Naive thymus-derived CD8-positive, alpha-beta T cell (primary cell): ENCODE results near the gene TIRAP. TPM values are rescaled to one million over a fixed set of nuclear protein-coding genes. Genes with fewer than 3 reads are reported as not detected.

ENCODE experiments used
- ATAC-seq, 2 donors: fragments of 150-1000 bp; cut with Tn5 transposase in 1 of 2; sonication (Bioruptor Pico), chemical (Tn5 transposase) in 1 of 2; 1 replicate in 1 of 2; 2 replicates in 1 of 2; pipeline ENCODE4 v1.10.0; 2021; ENCODE audit warnings: mild to moderate bottlenecking in 2 of 2, moderate library complexity in 2 of 2
- POLR2A ChIA-PET: fragments of 350-600 bp; sonication (Branson Sonifier 250); formaldehyde crosslinking; loops from one replicate; lab custom pipeline; 2021; ENCODE audit warnings: antibody characterized with exemption; lab: Charles Lee
- DNase-seq, 10 donors: peaks; one replicate each; pipeline versions ENCODE4 v3.0.0 to v3.0.0-alpha.2; 2020 to 2022
- H3K27ac Mint-ChIP-seq, 10 donors: one replicate each; pipeline ENCODE4 v1.8.0; 2020 to 2022; ENCODE audit warnings: mild to moderate bottlenecking in 10 of 10, mixed read lengths in 10 of 10, moderate library complexity in 4 of 10, inconsistent platforms in 1 of 10
- H3K27me3 Mint-ChIP-seq, 5 donors: one replicate each; pipeline ENCODE4 v1.8.0; 2021 to 2022; ENCODE audit warnings: mixed read lengths in 5 of 5
- H3K36me3 Mint-ChIP-seq, 3 donors: one replicate each; pipeline ENCODE4 v1.8.0; 2020 to 2022; ENCODE audit warnings: mixed read lengths in 3 of 3, mild to moderate bottlenecking in 2 of 3, inconsistent platforms in 1 of 3
- H3K4me1 Mint-ChIP-seq, 4 donors: one replicate each; pipeline ENCODE4 v1.8.0; 2021 to 2022; ENCODE audit warnings: mixed read lengths in 4 of 4
- H3K4me3 Mint-ChIP-seq, 10 donors: one replicate each; pipeline ENCODE4 v1.8.0; 2020 to 2022; ENCODE audit warnings: mild to moderate bottlenecking in 10 of 10, mixed read lengths in 10 of 10, moderate library complexity in 6 of 10, inconsistent platforms in 1 of 10
- H3K9me3 Mint-ChIP-seq, 9 donors: one replicate each; pipeline ENCODE4 v1.8.0; 2020 to 2022; ENCODE audit warnings: mixed read lengths in 9 of 9, mild to moderate bottlenecking in 3 of 9, inconsistent platforms in 1 of 9, moderate library complexity in 1 of 9
- polyA plus RNA-seq, 3 donors: library from polyadenylated mRNA; unstranded; fragments of 300-500 nt; fragmentation: Illumina TruSeq; gene quantifications; one replicate each; pipeline ENCODE4 v1.2.3, GENCODE V29; 2021
- total RNA-seq, 8 experiments: library from RNA in 2 of 8; stranded (reverse) in 2 of 8; gene quantifications; one replicate each; pipeline ENCODE4 v1.2.3 and lab custom pipeline; 2021 to 2026

Gene TIRAP
- total and polyA plus RNA-seq, 5 experiments from 2014 or later, result 7.4 to 22.1 (median 11.6) TPM

GRCh38 chr11:126267650-126268049 lies 15.2 kb upstream of the TIRAP start:
- POLR2A ChIA-PET, result interaction anchor here (1.0 to 6.6 kb wide), 5 partner anchors 9 to 56 kb away, joined by 4 to 91 read pairs (median 9); partner anchors contain the start of genes DCPS, FAM118B, RPUSD4 and TIRAP

GRCh38 chr11:126268361-126268707 lies 14.6 kb upstream of the TIRAP start:
- Mint-ChIP-seq H3K27ac (peak overlapping the region; percentile 95 to 99 (median 98)), H3K4me1 (peaks cover 24 to 49% (median 42%) of the 10 kb centered on the region in 4 donors), H3K4me3 (peak overlapping the region; percentile 95 to 98 (median 97)), H3K9me3 (no peaks in the 10 kb centered on the region), H3K36me3 (peaks cover 0 to 52% (median 18%) of the 10 kb centered on the region in 3 donors), H3K27me3 (peaks cover 0 to 1% (median 0%) of the 10 kb centered on the region in 5 donors)
- ATAC-seq (no peak), DNase-seq (no peak)
- POLR2A ChIA-PET, result interaction anchor here (0.5 to 6.6 kb wide), 12 partner anchors 10 to 643 kb away, joined by 3 to 91 read pairs (median 5); partner anchors contain the start of genes CHEK1, DCPS, FAM118B and HYLS1

More at GRCh38 chr11:126267650-126268049, 15.2 kb upstream of the TIRAP start:
- peaks cover 24 to 49% (median 42%) of the 10 kb centered on the region in 4 donors for H3K4me1 Mint-ChIP-seq
- no peak for ATAC-seq
- peak overlapping the region; percentile 95 to 98 (median 97) for H3K4me3 Mint-ChIP-seq
- no peaks in the 10 kb centered on the region for H3K9me3 Mint-ChIP-seq
- H3K36me3 Mint-ChIP-seq, result peaks cover 0 to 54% (median 18%) of the 10 kb centered on the region in 3 donors
- no peak for DNase-seq
- peaks cover 0 to 1% (median 0%) of the 10 kb centered on the region in 5 donors for H3K27me3 Mint-ChIP-seq
- H3K27ac Mint-ChIP-seq, result peak overlapping the region; percentile 95 to 99 (median 98)

DNA sequence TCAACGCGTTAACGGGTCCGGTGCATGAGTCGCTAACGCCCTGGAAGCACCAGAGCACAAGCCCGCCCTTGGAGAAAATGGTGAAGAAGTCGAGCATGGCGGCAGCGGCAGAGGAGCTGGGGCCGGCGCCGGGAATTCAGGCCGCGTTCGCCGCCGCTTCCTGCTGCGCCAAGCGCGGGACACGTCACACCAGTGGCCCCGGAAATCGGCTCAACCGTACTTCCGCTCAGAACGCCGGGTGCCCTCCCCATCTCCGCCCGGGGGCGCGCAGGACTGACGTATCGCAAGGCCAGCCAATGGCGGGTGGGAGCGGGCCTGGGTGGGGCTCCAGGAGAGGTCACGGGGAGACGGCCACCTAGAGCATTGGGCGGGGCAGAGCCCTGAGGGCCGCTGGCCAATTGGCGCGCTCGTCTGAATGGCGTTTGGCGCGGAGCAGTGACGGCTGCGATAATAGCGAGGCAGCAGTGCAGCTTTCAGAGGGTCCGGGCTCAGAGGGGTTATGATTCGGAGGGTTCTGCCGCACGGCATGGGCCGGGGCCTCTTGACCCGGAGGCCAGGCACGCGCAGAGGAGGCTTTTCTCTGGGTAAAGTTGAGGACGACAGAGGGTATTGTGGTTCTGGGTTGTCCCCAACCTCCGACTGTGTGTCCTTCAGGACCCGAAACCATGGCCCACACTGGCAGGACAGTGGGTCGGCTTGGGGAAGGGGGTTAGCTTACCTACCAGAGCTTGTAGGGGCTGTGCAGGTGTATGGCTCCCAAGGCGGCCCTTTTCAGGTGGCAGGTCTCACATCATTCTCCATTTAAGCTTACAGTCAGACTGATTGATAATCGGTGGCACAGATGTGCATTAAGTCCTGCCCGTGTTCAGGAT lies 13.9 kb upstream of the TIRAP start, which contains the start of the genes FOXRED1 and SRPRA:
TSS of gene FOXRED1 (plus strand) at position 447 of the 872 bp plus-strand sequence. CDS start at position 500, 53 bp downstream.
TSS of gene SRPRA (minus strand) at position 188 of the 872 bp plus-strand sequence. CDS start at position 97, 91 bp downstream.
- POLR2A ChIA-PET, result interaction anchor here (0.5 to 6.6 kb wide), 12 partner anchors 12 to 644 kb away, joined by 3 to 91 read pairs (median 5); partner anchors contain the start of genes CHEK1, DCPS, FAM118B and HYLS1
- H3K4me1 Mint-ChIP-seq, result peaks cover 24 to 49% (median 43%) of the 10 kb centered on the region in 4 donors
- DNase-seq, result peak; percentile 97 to 100 (median 100)
- ATAC-seq, result peak; percentile 96 to 97
- H3K27ac Mint-ChIP-seq, result peak within 1 kb of the TSS; percentile 95 to 99 (median 98)
- peak within 1 kb of the TSS; percentile 95 to 98 (median 97) for H3K4me3 Mint-ChIP-seq
- peaks cover 0 to 1% (median 0%) of the 10 kb centered on the region in 5 donors for H3K27me3 Mint-ChIP-seq
- H3K9me3 Mint-ChIP-seq, result no peaks in the 10 kb centered on the region
- H3K36me3 Mint-ChIP-seq, result peaks cover 0 to 52% (median 12%) of the 10 kb centered on the region in 3 donors

DNA sequence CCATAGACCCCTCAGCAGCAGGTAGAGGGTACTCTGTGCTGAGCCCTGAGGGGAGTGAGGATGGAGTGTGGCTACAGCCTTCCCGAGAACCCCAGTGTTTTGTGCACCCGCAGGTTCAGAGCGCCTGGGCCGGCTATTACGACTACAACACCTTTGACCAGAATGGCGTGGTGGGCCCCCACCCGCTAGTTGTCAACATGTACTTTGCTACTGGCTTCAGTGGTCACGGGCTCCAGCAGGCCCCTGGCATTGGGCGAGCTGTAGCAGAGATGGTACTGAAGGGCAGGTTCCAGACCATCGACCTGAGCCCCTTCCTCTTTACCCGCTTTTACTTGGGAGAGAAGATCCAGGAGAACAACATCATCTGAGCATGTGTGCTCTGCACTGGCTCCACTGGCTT lies 5.6 kb upstream of the TIRAP start:
- Mint-ChIP-seq H3K4me3 (no peak overlapping the region), H3K27ac (peak overlapping the region in 1 of 10 donors; percentile 25), H3K27me3 (no peaks in the 10 kb centered on the region), H3K36me3 (peaks cover 0 to 36% (median 14%) of the 10 kb centered on the region in 3 donors), H3K4me1 (peaks cover 24 to 44% (median 33%) of the 10 kb centered on the region in 4 donors), H3K9me3 (no peaks in the 10 kb centered on the region)
- POLR2A ChIA-PET, result no interaction called here
- no peak for ATAC-seq
- no peak for DNase-seq

GRCh38 chr11:126277780-126278179 lies 5.1 kb upstream of the TIRAP start:
- Mint-ChIP-seq H3K36me3 (peaks cover 0 to 36% (median 14%) of the 10 kb centered on the region in 3 donors), H3K4me3 (no peak overlapping the region), H3K4me1 (peaks cover 26 to 41% (median 35%) of the 10 kb centered on the region in 4 donors), H3K27me3 (no peaks in the 10 kb centered on the region), H3K27ac (peak overlapping the region in 1 of 10 donors; percentile 25), H3K9me3 (no peaks in the 10 kb centered on the region)
- POLR2A ChIA-PET, result no interaction called here
- ATAC-seq (no peak), DNase-seq (no peak)

DNA sequence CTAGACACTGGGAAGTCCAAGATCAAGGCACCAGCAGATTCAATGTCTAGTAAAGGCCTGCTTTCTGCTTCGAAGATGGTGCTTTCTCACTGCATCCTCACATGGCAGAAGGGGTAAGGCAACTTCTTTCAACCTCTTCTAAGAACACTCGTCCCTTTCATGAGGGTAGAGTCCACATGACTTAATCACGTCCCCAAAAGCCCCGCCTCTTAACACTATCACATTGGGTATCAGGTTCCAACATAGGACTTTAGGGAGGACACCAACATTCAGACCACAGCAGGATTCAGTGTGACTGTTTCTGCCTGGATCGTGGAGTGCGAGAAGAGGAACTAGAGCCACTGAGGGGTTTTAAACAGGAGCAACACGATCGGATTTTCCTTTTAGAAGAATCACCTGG lies 3.7 kb upstream of the TIRAP start:
- peak overlapping the region in 6 of 10 donors; percentile 87 to 98 (median 94) for H3K27ac Mint-ChIP-seq
- DNase-seq (no peak), ATAC-seq (no peak)
- POLR2A ChIA-PET, result interaction anchor here (5.8 kb wide), 1 partner anchor 9 kb away, joined by 91 read pairs; the partner anchor contains the start of genes FOXRED1 and SRPRA
- H3K27me3 Mint-ChIP-seq, result no peaks in the 10 kb centered on the region
- H3K4me3 Mint-ChIP-seq, result peak overlapping the region in 6 of 10 donors; percentile 16 to 32 (median 24)
- peaks cover 0 to 23% (median 12%) of the 10 kb centered on the region in 3 donors for H3K36me3 Mint-ChIP-seq
- H3K4me1 Mint-ChIP-seq, result peaks cover 31 to 46% (median 43%) of the 10 kb centered on the region in 4 donors
- H3K9me3 Mint-ChIP-seq, result no peaks in the 10 kb centered on the region

DNA sequence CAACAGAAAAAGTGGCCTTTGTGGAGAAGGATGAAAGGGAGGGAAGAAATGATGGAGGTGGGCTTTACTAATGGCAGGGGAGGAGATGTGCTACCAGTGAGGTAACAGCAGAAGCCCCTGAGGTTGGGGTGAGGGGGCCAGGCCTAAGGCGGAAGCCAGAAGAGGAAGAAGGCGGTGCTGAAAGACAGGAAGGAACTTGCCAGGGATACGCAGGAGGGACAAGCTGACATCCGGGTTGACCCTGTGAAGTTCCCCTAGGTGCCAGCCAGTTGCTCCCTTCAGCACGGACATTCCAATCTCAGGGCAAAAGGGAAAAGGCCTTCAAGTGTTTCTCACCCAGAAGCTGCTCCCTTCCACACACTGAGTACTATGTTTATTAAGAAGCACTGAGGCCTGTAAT lies 2.3 kb upstream of the TIRAP start:
- Mint-ChIP-seq H3K9me3 (no peaks in the 10 kb centered on the region), H3K4me1 (peaks cover 31 to 54% (median 50%) of the 10 kb centered on the region in 4 donors), H3K27me3 (no peaks in the 10 kb centered on the region), H3K27ac (peak overlapping the region; percentile 80 to 98 (median 92)), H3K4me3 (peak overlapping the region in 9 of 10 donors; percentile 3 to 69 (median 41)), H3K36me3 (peaks cover 0 to 13% (median 1%) of the 10 kb centered on the region in 3 donors)
- POLR2A ChIA-PET, result interaction anchor here (0.7 to 5.8 kb wide), 4 partner anchors 10 to 38 kb away, joined by 3 to 91 read pairs (median 20); partner anchors contain the start of genes DCPS, FOXRED1 and SRPRA
- no peak for ATAC-seq
- DNase-seq, result peak in 1 of 10 donors; percentile 16

- Mint-ChIP-seq H3K27me3 (no peaks in the 10 kb centered on the region), H3K36me3 (peaks cover 0 to 9% (median 0%) of the 10 kb centered on the region in 3 donors), H3K4me1 (peaks cover 28 to 51% (median 49%) of the 10 kb centered on the region in 4 donors), H3K4me3 (peak overlapping the region in 9 of 10 donors; percentile 81 to 100 (median 92)), H3K9me3 (no peaks in the 10 kb centered on the region), H3K27ac (peak overlapping the region in 9 of 10 donors; percentile 78 to 98 (median 97))
- ATAC-seq (no peak), DNase-seq (no peak)
- POLR2A ChIA-PET, result interaction anchor here (0.7 to 5.8 kb wide), 5 partner anchors 11 to 70 kb away, joined by 3 to 91 read pairs (median 12); partner anchors contain the start of genes DCPS, FAM118B, FOXRED1 and RPUSD4
These were observed 1.6 kb upstream of the TIRAP start for GRCh38 chr11:126281245-126281644.

DNA sequence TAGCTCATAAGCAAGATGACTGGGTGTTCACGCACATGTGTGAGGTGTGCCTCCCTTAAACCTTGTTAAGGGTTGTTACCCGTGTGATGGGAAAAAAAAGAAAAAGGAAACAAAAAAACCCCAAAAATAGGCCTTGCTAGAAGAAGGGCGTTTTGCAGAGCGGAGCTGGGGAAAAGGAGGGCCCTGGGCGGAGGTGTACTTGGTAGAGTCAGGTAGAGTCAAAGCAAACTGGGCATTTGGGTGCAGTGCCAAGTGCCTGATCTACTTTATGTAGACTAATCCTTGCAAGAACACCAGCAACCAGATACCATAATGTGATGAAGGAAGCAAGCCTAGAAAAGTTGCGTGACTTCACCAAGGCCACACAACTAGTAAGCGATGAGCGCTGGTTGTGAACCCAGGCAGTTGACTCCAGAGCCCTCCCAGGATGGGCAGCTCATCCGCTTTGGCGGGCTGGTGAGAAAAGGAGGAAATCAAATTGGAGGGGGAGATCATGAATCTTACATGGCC lies 1.2 kb upstream of the TIRAP start:
- ATAC-seq, result no peak
- no peaks in the 10 kb centered on the region for H3K9me3 Mint-ChIP-seq
- H3K36me3 Mint-ChIP-seq, result peaks cover 0 to 9% (median 0%) of the 10 kb centered on the region in 3 donors
- H3K4me3 Mint-ChIP-seq, result peak overlapping the region; percentile 89 to 100 (median 92)
- peaks cover 28 to 53% (median 49%) of the 10 kb centered on the region in 4 donors for H3K4me1 Mint-ChIP-seq
- POLR2A ChIA-PET, result interaction anchor here (1.2 to 5.8 kb wide), 5 partner anchors 11 to 71 kb away, joined by 3 to 91 read pairs (median 12); partner anchors contain the start of genes DCPS, FAM118B, FOXRED1 and RPUSD4
- no peaks in the 10 kb centered on the region for H3K27me3 Mint-ChIP-seq
- peak overlapping the region; percentile 94 to 99 (median 97) for H3K27ac Mint-ChIP-seq
- DNase-seq, result no peak

DNA sequence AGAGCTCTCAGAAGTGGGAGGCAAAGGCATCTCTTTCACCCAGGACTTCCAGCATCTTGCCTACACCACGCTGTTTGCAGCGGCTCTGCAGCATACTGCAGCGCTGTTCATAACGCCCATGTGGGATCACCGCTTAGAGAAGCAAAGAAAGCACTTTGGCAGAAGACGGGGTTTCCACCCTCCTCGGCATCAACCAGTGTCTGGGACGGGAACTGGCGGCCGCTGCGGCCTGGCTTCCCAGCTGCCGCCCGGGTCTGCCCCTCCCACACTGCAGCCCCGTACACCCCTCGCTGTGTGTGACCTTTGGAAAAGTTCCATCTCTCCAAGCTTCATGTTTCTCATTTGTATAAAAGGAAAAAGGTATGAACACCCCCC lies 545 bp upstream of the TIRAP start:
- no peaks in the 10 kb centered on the region for H3K9me3 Mint-ChIP-seq
- peak overlapping the region; percentile 94 to 99 (median 97) for H3K27ac Mint-ChIP-seq
- peak; percentile 18 to 68 (median 41) for DNase-seq
- H3K4me3 Mint-ChIP-seq, result peak overlapping the region; percentile 89 to 100 (median 92)
- H3K4me1 Mint-ChIP-seq, result peaks cover 29 to 57% (median 51%) of the 10 kb centered on the region in 4 donors
- peaks cover 0 to 14% (median 0%) of the 10 kb centered on the region in 3 donors for H3K36me3 Mint-ChIP-seq
- no peaks in the 10 kb centered on the region for H3K27me3 Mint-ChIP-seq
- POLR2A ChIA-PET, result interaction anchor here (0.7 to 5.8 kb wide), 6 partner anchors 12 to 396 kb away, joined by 3 to 91 read pairs (median 12); partner anchors contain the start of genes DCPS, FAM118B, FOXRED1 and RPUSD4
- peak; percentile 60 to 69 for ATAC-seq

DNA sequence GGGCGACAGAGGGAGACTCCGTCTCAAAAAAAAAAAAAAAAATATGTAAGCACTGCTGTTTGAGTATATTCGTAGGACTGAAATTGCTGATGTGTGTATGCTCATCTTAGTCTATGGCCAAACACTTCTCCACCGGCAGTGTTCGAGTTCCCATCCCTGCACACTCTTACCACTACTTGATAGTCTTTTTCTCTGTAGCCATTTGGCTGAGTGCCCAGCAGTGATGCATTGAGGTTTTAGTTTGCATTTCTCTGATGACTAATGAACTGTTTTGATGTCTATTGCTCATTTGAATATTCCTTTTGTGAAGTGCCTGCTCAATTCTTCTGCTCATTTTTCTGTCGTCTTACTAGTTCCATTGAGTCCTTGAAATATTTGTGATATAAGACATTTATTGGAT lies 1.9 kb downstream of the TIRAP start:
- Mint-ChIP-seq H3K4me1 (peaks cover 24 to 50% (median 45%) of the 10 kb centered on the region in 4 donors), H3K9me3 (no peaks in the 10 kb centered on the region), H3K27ac (peak overlapping the region in 9 of 10 donors; percentile 4 to 98 (median 86)), H3K36me3 (peaks cover 0 to 22% (median 0%) of the 10 kb centered on the region in 3 donors), H3K27me3 (no peaks in the 10 kb centered on the region), H3K4me3 (peak overlapping the region; percentile 51 to 100 (median 90))
- POLR2A ChIA-PET, result no interaction called here
- DNase-seq (peak; percentile 39 to 85 (median 64)), ATAC-seq (peak; percentile 22 to 24)
